Mucosa of gallbladder (tissue), 1 donor: ENCODE results near the gene HLA-G. TPM values are rescaled to one million over a fixed set of nuclear protein-coding genes. Genes with fewer than 3 reads are reported as not detected.

ENCODE experiments used
- DNase-seq: peaks from one replicate; pipeline ENCODE4 v3.0.0-alpha.2; 2020; ENCODE audit warnings: low spot score
- total RNA-seq: library from RNA; stranded (reverse); gene quantifications from one replicate; pipeline ENCODE4 v1.2.1, GENCODE V29; 2021
- donor health status: DM: no; HTN: no; CAD: no.

The HLA-G gene
- total RNA-seq, 1 donor from 2014 or later = 0.52 TPM

GRCh38 chr6:29816030-29816429, 11.6 kb upstream of the HLA-G start:
- DNase-seq = no peak

GRCh38 chr6:29818892-29819291, 8.7 kb upstream of the HLA-G start:
- DNase-seq = no peak

- no peak for DNase-seq
These were observed 3.5 kb upstream of the HLA-G start for GRCh38 chr6:29824144-29824543.

- DNase-seq = no peak
These were observed 1.8 kb upstream of the HLA-G start for GRCh38 chr6:29825848-29826247.

DNA sequence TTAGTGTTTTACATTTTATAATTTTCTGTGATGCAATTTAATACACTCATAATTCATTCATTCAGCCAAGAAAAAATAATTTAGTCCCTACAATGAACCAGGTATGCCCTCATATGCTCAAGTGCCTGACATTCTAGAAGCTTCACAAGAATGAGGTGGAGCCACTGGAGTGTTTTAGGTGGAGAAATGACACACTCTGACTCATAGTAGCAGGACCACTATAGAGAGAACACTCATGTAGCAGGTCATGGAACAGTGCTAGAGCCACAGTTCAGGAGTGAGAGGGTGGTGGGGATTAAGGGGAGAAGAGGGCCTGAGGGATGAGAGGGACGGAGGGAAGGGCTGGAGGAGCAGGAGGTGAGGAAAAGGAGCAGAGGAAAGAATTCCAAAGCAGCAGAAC, 1.4 kb upstream of the HLA-G start:
- DNase-seq = no peak

DNA sequence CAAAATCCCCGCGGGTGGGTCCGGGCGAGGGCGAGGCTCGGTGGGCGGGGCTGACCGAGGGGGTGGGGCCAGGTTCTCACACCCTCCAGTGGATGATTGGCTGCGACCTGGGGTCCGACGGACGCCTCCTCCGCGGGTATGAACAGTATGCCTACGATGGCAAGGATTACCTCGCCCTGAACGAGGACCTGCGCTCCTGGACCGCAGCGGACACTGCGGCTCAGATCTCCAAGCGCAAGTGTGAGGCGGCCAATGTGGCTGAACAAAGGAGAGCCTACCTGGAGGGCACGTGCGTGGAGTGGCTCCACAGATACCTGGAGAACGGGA, 809 bp downstream of the HLA-G start:
- DNase-seq = no peak

DNA sequence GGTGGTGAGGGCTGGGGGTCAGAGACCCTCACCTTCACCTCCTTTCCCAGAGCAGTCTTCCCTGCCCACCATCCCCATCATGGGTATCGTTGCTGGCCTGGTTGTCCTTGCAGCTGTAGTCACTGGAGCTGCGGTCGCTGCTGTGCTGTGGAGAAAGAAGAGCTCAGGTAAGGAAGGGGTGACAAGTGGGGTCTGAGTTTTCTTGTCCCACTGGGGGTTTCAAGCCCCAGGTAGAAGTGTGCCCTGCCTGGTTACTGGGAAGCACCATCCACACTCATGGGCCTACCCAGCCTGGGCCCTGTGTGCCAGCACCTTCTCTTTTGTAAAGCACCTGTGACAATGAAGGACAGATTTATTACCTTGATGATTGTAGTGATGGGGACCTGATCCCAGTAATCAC, 2.1 kb downstream of the HLA-G start:
- no peak for DNase-seq

DNA sequence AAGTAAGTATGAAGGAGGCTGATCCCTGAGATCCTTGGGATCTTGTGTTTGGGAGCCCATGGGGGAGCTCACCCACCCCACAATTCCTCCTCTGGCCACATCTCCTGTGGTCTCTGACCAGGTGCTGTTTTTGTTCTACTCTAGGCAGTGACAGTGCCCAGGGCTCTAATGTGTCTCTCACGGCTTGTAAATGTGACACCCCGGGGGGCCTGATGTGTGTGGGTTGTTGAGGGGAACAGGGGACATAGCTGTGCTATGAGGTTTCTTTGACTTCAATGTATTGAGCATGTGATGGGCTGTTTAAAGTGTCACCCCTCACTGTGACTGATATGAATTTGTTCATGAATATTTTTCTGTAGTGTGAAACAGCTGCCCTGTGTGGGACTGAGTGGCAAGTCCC, 2.8 kb downstream of the HLA-G start:
- DNase-seq = no peak

DNA sequence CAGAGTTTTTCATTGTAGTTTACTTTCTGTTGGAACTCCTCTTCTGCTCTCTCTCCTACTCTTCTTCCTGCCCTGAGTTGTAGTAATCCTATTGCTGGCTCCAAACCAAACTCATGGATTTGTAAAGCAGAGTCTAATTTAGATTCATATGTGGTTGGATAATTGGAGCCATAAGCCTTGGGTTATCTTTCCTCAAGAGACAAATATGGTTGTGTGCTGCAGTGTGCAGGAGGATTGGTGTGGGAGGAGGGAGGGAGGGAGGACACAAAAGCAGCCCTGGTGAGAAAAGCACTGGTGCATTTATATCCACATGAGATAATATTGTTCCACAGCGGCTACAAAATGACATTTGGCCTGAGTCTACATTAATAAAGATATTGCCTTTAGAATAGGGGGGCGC, 4.2 kb downstream of the HLA-G start:
- no peak for DNase-seq

DNA sequence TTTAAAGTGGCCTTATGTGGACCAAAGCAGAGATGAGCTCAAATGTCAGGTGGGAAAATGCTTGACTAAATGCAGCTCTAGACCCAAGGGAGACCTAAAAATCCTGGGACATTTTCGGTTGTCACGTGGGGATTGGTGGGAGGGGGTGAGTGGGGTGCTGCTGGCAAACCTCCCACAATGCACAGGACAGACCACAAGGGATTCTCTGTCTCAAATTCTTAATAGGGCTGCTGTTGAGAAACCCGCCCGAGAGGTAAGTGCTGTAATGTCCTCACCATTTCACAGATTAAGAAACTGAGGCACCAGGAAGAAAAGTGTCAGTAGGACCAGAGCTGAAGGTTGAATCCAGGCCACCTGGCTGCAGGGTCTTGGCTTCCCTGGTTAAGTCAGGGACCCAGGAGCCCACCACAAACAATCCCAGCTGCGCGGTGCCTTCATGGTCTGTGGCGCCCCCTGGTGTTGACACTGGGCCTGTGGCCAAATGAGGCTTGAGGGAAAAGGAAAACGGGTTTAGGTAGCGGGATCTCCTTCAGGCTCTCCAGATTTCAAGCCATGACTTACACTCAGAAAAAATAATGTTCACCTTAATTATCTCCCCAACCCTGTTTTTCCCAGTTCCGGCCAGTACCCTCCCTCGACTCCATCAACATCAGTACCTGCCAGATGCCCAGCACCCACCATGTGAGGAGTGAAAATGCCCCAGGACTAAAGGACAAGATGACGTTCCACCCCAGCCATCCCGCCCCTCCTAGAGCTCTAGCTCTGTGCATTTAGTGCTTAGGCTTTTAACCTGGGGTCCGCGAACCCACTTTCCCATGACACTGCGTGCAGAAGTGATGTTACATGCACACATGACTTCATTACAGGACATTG, 7.2 kb downstream of the HLA-G start:
- DNase-seq = no peak

- DNase-seq = no peak
These were observed 12.3 kb downstream of the HLA-G start for GRCh38 chr6:29839917-29840316.

DNA sequence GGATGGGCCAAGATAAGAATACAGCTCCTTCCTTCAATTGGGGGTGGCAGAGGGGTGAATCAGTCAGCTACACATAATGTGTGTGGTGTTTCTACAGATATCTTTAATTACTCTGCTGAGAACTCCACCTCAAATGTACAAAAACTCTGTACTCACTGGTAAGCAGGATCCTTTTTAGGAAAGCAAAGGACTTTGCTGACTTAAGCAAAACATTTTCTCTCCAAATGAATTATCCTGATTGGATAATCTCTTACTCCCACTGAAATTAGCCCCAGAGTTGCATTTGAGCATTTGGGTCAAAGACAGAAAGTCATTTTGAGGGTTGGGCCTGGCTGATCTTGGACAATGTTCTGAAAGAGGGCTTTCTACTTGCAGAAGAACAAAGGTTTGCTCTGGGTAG, 13.4 kb downstream of the HLA-G start:
- DNase-seq = no peak

DNA sequence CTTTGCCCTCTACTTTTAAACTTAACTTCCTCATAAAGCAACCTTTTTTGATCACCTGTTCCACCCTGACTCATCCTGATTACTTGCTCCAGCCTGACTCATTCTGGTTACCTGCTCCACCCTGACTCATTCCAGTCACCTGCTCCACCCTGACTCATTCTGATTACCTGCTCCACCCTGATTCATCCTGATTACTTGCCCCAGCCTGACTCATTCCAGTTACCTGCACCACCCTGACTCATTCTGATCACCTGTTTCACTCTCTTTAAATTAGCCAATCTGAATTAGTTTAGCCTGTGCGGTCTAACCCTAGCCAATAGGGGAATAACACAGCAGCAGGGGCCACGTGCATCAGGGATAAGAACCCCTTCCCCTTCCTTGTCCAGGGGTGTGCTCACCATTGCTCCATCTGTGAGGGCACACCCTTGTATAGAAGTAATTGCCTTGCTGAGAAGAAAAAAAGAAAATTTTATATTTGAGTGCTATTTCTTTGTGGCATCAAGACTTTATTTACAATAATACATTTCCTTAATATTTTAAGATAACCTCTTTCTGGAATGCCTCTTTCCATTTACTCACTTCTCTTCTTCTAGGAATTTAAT, 17.9 kb downstream of the HLA-G start:
- DNase-seq = peak; percentile 56

- DNase-seq = peak; percentile 72
These were observed 20.4 kb downstream of the HLA-G start for GRCh38 chr6:29847871-29848630.

DNA sequence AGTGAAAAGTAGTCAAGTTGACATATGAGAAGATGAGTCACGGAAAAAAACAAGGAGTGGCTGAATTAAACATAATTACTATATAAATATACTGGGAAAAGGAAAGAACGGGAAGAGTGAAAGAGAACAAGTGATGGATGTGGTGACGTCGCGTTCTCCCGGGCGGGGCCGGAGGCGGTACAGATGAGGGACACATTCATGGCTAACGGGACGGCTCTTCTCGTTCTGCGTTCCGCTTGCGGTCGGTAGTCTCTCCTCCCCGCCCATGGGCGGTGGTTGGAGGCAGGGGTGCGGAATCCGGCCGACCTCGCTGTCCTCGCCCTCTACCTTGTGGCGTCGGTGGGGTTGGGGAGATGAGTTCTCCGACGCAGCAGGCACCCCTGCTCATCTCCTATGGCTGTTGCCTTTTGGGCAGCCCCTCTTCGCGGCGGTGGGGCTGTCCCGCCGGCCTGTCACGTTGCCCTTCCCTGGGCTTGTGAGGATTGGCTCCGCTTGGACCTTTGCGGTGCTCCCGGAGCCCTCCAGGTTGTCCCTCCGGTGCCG, 22.5 kb downstream of the HLA-G start:
- no peak for DNase-seq

GRCh38 chr6:29851190-29851589, 23.6 kb downstream of the HLA-G start:
- no peak for DNase-seq

DNA sequence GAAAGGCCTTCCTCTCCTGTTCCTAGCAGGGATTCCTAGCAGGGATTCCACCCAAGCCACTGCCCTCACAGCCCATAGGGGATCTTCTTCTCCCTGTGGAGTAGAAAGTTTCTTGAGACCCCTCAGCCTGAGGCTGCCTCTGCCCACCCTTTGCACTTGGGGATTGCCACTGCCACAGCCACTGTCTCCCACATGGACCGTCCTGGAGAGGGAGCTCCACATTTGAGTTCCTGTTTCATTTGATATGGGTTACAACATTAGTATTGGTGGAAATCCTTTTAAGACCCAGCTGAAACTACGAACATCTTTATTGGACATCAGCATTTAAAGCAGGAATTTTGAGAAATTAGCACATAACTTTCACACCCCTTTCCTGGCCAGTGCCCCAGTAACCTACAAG, 25.6 kb downstream of the HLA-G start:
- DNase-seq = no peak

GRCh38 chr6:29858006-29858405, 30.4 kb downstream of the HLA-G start:
- no peak for DNase-seq

GRCh38 chr6:29861521-29862255, 34.1 kb downstream of the HLA-G start:
- DNase-seq = no peak

- no peak for DNase-seq
These were observed 36.6 kb downstream of the HLA-G start for GRCh38 chr6:29864037-29864810.

- no peak for DNase-seq
These were observed 38.0 kb downstream of the HLA-G start for GRCh38 chr6:29865631-29866030.
